ENCODE results near the gene RLF.

DNA sequence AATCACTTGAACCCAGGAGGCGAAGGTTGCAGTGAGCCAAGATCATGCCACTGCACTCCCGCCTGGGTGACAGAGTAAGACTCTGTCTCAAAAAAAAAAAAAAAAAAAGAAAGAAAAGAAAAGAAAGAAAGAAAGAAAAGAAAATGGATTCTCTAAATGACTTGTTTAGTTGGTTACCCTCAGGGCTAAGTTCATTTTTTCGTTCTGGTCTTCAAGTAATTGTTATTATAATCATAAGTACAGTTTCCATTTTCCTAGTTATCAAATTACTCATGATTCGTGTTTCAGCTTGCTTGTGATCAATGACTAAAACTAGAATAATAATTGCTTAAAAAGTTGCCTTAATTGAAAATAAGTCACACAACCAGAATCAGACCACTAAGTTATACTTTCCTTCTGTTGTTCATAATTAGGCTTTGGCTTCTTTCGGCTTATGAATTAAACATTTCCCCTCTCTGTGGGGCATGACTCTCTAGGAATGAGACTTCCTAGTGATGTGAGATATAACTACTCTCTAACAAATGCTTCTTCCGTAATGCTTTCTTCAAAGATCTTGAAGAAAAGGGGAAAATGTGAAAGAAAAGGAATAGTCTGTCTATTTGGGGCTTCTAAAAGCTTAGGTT lies 9.6 kb upstream of the RLF start:
- TF ChIP-seq CSDC2 (CRISPR knock-in tag; IDR thresholded peaks at IDR 0.05), result no peak
- TF ChIP-seq SNAI2 (CRISPR knock-in tag; IDR thresholded peaks at IDR 0.05), result no peak
- no peak for TF ChIP-seq ZFP3 (CRISPR knock-in tag; IDR thresholded peaks at IDR 0.05)
- TF ChIP-seq ZNF70 (CRISPR knock-in tag; IDR thresholded peaks at IDR 0.05), result no peak
- TF ChIP-seq, protein P1, sequence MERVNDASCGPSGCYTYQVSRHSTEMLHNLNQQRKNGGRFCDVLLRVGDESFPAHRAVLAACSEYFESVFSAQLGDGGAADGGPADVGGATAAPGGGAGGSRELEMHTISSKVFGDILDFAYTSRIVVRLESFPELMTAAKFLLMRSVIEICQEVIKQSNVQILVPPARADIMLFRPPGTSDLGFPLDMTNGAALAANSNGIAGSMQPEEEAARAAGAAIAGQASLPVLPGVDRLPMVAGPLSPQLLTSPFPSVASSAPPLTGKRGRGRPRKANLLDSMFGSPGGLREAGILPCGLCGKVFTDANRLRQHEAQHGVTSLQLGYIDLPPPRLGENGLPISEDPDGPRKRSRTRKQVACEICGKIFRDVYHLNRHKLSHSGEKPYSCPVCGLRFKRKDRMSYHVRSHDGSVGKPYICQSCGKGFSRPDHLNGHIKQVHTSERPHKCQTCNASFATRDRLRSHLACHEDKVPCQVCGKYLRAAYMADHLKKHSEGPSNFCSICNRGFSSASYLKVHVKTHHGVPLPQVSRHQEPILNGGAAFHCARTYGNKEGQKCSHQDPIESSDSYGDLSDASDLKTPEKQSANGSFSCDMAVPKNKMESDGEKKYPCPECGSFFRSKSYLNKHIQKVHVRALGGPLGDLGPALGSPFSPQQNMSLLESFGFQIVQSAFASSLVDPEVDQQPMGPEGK (CRISPR knock-in tag; IDR thresholded peaks at IDR 0.05; ENCODE audit: borderline replicate concordance), result no peak
- no peak for TF ChIP-seq RARB (CRISPR knock-in tag; IDR thresholded peaks at IDR 0.05)
- TF ChIP-seq, protein P2, sequence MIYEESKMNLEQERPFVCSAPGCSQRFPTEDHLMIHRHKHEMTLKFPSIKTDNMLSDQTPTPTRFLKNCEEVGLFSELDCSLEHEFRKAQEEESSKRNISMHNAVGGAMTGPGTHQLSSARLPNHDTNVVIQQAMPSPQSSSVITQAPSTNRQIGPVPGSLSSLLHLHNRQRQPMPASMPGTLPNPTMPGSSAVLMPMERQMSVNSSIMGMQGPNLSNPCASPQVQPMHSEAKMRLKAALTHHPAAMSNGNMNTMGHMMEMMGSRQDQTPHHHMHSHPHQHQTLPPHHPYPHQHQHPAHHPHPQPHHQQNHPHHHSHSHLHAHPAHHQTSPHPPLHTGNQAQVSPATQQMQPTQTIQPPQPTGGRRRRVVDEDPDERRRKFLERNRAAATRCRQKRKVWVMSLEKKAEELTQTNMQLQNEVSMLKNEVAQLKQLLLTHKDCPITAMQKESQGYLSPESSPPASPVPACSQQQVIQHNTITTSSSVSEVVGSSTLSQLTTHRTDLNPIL (CRISPR knock-in tag; IDR thresholded peaks at IDR 0.05; ENCODE audit: low read depth), result no peak
- no peak for TF ChIP-seq TOX (CRISPR knock-in tag; IDR thresholded peaks at IDR 0.05; ENCODE audit: borderline replicate concordance)
- TF ChIP-seq ISL1 (CRISPR knock-in tag; IDR thresholded peaks at IDR 0.05), result no peak
- no peak for TF ChIP-seq ZNF565 (CRISPR knock-in tag; conservative IDR thresholded peaks at IDR 0.05; ENCODE audit: low read depth)
- TF ChIP-seq BACH2 (CRISPR knock-in tag; IDR thresholded peaks at IDR 0.05; ENCODE audit: borderline replicate concordance), result no peak
- no peak for TF ChIP-seq GLIS3 (CRISPR knock-in tag; IDR thresholded peaks at IDR 0.05)

Data from SK-N-SH treated with all-trans-retinoic acid at 6 μM for 48 hours (cell line).